Right ventricle myocardium inferior (tissue), 1 donor: Measurements from ENCODE around the gene COL6A1. TPM values are rescaled to one million over a fixed set of nuclear protein-coding genes. Genes with fewer than 3 reads are reported as not detected.
A peak's percentile ranks its signal among the peaks of the same experiment; 100 is the strongest.

ENCODE experiments used
- ATAC-seq: fragments of 200-7000 bp; cut with Tn5 transposase; one replicate; pipeline ENCODE4 v1.9.1; 2020; ENCODE audit warnings: mild to moderate bottlenecking, moderate library complexity
- DNase-seq: peaks from one replicate; pipeline ENCODE4 v3.0.0; 2021; ENCODE audit errors: missing footprints
- intact Hi-C: fragments of 100-400 bp; cut with DNase I; formaldehyde crosslinking; loops from one replicate; pipeline ENCODE4 v1.11.0; 2022
- long read RNA-seq: library from polyadenylated mRNA; unstranded; transcript quantifications from one replicate; pipeline ENCODE4 v2.0.0, GENCODE V29; 2021
- total RNA-seq: library from RNA; stranded (reverse); fragmentation: NEBNext Ultra II Directional; extraction: Animal tissue kit (Norgen Biotek cat#: 25700); gene quantifications from one replicate; pipeline ENCODE4 v1.2.1, GENCODE V29; 2021
- donor health status: DM: no; HTN: yes; CAD: no; lungs with severe emphysema.

Gene COL6A1, protein sequence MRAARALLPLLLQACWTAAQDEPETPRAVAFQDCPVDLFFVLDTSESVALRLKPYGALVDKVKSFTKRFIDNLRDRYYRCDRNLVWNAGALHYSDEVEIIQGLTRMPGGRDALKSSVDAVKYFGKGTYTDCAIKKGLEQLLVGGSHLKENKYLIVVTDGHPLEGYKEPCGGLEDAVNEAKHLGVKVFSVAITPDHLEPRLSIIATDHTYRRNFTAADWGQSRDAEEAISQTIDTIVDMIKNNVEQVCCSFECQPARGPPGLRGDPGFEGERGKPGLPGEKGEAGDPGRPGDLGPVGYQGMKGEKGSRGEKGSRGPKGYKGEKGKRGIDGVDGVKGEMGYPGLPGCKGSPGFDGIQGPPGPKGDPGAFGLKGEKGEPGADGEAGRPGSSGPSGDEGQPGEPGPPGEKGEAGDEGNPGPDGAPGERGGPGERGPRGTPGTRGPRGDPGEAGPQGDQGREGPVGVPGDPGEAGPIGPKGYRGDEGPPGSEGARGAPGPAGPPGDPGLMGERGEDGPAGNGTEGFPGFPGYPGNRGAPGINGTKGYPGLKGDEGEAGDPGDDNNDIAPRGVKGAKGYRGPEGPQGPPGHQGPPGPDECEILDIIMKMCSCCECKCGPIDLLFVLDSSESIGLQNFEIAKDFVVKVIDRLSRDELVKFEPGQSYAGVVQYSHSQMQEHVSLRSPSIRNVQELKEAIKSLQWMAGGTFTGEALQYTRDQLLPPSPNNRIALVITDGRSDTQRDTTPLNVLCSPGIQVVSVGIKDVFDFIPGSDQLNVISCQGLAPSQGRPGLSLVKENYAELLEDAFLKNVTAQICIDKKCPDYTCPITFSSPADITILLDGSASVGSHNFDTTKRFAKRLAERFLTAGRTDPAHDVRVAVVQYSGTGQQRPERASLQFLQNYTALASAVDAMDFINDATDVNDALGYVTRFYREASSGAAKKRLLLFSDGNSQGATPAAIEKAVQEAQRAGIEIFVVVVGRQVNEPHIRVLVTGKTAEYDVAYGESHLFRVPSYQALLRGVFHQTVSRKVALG
- total RNA-seq = 228 TPM
- long read RNA-seq, transcript COL6A1-206 (6 exons, 2,358 nt) = minor isoform, 5 of 85 reads
- long read RNA-seq, transcript COL6A1-204 (3 exons, 968 nt) = major isoform, 6 of 85 reads
- long read RNA-seq, partial matches to known transcripts = 70 of 85 reads
- long read RNA-seq, other reads (novel, unspliced or antisense) = 4 of 85 reads

DNA sequence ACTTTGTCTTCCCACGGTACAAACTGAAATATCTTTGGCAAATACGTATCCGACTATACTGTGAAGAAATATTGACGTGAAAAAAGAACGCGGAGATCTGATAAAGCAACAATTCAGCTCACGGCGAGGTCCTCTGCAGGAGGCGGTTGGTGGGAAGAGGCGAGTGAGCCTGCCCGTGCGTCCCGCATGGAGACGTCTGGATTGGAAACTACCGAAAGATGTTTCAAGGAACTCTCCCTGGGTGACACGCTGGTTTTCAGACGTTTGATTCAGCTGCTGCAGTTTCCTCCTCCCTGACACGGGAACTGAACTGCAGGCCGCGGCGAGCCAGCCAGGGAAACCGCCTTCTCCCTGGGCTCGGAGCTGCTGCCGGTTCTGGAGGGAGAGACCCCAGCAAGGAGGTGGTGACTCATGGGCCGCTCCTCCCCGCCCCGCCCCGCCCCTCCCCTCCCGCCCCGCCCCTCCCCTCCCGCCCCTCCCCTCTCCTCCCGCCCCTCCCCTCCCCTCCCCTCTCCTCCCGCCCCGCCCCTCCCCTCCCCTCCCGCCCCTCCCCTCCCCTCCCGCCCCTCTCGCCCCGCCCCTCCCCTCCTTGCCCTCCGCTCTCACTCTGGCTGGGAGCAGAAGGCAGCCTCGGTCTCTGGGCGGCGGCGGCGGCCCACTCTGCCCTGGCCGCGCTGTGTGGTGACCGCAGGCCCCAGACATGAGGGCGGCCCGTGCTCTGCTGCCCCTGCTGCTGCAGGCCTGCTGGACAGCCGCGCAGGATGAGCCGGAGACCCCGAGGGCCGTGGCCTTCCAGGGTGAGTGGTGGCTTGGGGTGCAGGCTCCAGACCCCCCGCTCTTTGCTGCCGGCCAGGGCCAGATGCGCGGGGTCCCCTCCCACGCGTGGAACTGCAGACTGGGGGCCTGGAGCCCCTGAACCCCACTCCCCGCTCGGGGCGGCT lies at the start of gene COL6A1:
TSS of gene COL6A1 (plus strand) at position 620 of the 941 bp plus-strand sequence. CDS start at position 701, 81 bp downstream.
- ATAC-seq (peak; percentile 64), DNase-seq (peak; percentile 91)
- intact Hi-C loops = no loop called here

DNA sequence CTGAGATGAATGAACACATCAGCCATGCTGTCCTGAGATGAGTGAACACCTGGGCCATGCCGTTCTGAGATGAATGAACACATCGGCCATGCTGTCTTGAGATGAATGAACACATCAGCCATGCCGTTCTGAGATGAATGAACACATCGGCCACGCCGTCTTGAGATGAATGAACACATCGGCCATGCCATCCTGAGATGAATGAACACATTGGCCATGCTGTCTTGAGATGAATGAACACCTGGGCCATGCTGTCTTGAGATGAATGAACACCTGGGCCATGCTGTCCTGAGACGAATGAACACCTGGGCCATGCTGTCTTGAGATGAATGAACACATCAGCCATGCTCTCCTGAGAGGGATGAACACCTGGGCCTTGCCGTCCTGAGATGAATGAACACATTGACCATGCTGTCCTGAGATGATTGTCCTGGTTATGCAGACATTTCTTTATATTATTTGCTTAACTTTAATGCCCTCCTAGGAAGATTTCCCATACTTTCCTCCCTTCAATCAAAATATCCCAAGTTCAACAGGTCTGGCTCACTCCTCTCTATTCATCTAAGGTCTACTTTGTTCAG lies 48.6 kb upstream of the COL6A1 start:
- ATAC-seq (no peak), DNase-seq (no peak)
- intact Hi-C loops = no loop called here

DNA sequence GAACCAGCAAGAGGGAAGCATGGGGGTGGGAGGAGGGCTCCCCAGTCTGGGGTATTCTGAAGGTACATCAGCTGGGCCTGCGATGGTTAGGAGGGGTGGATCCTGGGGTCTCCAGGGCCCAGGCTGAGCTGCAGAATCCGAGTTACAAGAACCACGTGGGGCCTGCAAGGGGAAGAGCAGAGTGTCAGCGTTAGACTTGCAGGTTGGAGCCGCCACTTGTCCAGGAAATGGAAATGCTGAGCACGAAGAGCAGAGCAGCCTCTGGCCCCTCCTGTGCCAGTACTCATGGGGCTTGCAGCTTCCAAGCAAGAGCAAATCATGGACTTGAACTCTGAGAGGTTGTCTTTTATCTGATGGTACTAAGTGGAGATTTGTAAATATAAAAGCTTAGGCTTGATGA lies 47.5 kb upstream of the COL6A1 start:
- intact Hi-C loops = no loop called here
- ATAC-seq = no peak
- DNase-seq = peak; percentile 50

DNA sequence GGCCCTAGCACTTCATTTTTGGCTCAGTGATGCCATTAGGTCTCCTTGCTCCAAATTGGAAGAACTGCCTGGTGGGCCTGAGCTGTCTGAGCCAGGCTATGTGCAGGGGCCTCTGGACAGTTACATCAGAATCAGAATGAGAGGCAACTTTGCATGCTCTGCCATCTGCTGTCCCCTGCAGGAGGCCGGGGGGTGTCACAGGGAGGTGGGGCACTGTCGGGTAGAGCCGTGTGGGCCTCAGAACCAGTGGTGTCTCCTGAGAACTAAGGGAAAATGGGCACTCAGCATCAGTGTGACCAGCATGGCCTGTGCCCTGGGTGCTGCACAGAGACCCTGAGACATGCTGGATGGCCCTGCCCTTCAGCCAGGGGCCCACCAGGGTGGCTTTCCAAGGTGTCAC lies 47.0 kb upstream of the COL6A1 start:
- no peak for ATAC-seq
- DNase-seq = peak; percentile 26
- intact Hi-C loops = no loop called here

DNA sequence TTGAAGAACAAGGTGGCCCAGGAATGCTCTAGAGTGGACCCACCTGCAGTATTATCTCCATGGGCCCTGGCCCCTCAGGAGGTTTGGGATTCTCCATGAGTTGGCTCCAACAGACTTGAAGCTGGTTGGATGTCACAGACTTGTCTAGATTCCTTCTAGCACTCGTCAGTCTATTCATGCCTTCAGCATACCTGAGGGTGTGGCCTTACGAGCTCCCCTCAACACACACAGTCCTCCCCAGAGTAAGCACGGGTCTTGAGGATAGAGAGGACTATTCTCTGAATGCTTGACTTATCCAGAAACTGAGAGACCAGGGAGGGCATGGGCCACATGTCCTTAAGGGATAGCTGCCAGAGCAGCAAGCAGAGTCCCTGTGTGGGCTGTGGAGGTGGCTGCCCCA lies 45.9 kb upstream of the COL6A1 start:
- ATAC-seq (no peak), DNase-seq (peak; percentile 42)
- intact Hi-C loops = no loop called here

DNA sequence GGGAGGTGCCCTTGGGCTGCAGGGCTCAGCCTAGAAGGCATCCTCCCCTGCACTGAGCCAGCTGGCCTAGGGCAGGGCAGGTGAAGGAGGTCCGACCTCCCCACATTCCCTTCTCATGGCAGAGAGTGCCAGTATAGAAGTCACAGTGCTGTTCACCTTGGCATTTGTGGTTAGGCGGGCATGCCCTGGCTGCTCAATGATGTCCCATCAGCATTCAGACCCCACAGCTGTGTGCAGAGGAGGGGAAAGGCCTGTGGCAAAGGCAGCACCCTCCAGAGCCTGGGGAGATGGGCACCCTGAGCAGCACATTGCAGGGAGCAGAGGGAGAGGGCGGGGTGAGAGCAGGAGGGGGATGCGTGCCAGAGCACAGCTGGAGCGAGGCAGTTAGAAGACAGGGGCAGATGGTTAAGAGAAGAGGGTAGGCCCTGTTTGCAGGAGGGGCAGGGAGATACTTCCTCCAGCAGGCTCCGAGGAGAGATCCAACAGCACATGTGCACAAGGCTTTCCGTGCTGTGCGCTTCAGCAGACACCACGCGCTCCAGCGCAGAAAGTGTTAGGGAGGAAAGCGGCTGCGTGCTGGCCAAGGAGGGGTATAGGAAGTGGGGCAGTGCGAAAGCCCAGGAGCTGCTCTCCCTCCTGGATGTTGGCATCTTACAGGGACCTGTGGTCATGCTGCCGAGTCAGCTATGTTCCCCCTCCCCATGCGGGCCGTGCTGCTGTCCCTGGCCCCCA lies 43.7 kb upstream of the COL6A1 start:
- ATAC-seq = no peak
- peak; percentile 35 for DNase-seq
- intact Hi-C loops = no loop called here

DNA sequence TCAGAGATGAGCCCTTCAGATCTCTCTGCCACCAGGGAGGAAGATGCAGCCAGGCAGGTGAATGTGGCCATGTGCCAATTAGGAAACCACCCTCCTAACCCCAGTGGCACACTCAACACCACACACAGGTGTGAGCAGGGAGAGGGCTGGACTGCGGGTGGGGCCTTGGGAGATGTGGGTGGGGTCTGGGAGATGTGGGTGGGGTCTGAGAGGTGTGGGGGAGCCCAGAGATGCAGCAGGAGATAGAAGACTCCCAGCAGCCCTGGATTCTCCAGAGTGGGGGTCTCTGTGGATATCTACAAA lies 43.2 kb upstream of the COL6A1 start:
- intact Hi-C loops = no loop called here
- ATAC-seq (no peak), DNase-seq (peak; percentile 37)

DNA sequence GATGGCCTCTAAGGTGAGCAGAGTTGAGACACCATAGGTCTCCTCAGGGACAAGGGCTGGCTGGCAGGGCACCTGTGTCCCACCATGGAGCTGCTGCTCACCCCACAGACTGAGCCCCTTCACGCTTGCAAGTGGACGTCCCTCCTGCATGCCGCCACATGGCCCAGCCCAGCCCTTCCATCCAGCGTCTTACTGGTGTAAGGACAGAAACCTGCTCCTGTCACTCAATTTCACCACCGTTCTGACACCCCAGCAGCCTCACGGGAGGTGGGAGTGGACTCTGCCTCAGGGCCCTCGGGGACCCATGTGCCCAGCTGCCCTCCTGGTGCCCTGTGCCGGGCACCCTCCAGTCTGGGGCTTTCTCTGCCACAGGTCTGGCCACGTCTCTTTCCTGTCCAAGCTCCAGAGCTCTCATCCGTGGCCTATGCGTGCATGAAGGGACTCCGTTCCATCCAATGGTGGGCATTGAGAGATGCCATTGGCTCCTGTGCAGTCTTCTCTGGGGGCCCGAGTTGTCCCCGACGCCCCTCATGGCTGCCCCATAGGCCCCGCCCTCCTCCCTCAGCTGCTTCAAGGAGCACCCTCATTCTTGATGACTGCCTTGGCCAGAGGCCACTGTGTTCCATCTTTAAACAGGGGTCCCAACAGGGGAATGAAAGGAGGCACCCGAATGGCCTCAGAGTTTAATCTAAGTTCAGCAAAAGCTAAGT lies 42.6 kb upstream of the COL6A1 start:
- ATAC-seq (no peak), DNase-seq (peak; percentile 65)

DNA sequence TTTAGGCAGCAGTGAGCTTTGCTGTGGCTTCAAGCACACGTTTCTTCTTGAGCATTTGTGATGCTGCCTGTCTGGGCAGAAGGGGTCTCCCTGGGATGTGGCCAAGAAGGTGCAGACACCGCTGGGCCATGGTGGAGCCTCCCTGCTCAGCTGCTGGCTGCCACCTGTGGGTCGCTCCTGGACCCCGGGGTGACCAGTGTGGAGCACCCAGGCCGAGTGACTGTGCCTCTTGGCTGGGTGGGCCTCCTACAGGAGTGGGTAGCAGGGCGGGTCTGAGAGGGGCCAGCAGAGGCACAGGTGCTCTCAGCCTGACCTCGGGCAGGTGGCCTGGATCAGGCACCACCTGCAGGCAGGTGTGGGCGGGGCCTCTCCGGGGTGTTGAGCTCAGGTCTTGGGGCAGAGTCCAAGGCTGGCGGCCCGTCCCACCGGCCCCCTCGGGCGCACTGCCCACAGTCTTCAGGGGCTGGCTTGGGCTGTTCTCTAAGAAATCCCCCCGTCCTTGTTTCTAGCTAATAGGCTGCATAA lies 42.0 kb upstream of the COL6A1 start:
- peak; percentile 20 for DNase-seq
- intact Hi-C loops = no loop called here
- no peak for ATAC-seq

More for the DNA sequence above, 42.6 kb upstream of the COL6A1 start:
- intact Hi-C loops = no loop called here

DNA sequence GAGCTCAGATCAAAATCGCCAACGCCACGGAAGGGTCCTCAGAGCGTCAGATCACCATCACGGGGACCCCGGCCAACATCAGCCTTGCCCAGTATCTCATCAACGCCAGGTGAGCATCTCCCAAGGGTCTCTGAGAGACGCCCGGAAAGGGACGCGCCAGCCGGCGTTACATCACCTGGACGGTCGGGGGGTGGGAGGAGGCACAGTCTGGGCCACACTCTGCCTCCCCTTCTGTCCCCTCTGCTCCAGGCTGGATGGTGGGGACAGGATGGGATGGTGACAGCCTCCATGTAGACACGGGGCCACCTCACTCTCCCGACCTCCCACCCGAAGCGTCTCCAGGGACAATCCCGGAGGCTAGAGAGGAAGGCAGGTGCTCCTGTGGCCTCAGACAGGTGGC lies 41.5 kb upstream of the COL6A1 start:
- DNase-seq (peak; percentile 21), ATAC-seq (no peak)
- intact Hi-C loops = no loop called here

DNA sequence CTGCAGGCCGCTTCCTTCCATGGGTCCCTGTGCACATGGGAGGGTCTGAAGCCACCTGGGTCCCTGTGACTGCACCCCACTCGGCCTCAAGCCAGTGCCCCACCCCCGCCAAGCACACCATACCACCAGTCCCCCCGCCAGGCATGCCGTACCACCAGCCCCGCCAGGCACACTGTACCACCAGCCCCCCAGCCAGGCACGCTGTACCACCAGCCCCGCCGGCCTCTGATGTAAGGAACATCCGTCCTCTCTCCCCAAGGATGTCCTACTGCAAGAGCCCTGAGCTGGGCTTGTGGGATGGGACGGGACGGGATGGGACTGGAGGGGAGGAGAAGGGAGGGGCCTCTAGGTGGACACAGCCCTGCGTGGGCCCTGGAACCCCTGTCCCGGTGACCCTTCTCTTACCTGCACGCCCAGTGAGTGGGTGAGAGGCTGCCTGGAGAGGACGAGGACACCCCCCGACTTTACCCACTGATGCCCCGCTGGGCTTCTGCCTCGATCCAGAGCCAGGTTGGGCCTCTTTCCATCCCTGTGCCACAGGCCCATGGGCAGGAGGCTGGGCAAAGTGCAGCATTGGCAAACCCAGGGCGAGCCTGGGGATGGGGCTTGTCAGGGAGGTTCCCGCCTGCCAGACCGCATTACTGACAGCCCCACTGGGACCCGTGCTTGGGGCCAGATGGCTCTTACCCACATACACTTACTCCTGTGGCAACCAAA lies 40.8 kb upstream of the COL6A1 start:
- ATAC-seq (no peak), DNase-seq (peak; percentile 57)
- intact Hi-C loops = no loop called here

DNA sequence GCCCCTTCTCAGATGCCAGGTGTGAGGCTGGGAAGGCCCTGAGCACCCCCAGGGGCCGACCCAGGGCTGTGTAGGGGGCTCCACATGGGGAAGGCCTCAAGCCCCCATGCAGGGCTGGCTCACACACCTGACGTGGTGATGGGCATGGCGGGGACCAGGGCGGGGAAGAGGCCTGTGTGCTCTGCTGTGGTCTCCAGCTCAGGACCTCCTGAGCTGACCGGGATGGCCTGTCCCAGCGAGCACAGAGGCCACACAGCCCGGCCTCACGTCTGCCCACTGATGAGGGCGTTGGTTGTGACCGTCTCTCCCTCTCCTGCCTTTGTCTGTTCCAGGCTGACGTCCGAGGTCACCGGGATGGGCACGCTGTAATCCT lies 40.2 kb upstream of the COL6A1 start:
- DNase-seq (no peak), ATAC-seq (no peak)
- intact Hi-C loops = no loop called here

DNA sequence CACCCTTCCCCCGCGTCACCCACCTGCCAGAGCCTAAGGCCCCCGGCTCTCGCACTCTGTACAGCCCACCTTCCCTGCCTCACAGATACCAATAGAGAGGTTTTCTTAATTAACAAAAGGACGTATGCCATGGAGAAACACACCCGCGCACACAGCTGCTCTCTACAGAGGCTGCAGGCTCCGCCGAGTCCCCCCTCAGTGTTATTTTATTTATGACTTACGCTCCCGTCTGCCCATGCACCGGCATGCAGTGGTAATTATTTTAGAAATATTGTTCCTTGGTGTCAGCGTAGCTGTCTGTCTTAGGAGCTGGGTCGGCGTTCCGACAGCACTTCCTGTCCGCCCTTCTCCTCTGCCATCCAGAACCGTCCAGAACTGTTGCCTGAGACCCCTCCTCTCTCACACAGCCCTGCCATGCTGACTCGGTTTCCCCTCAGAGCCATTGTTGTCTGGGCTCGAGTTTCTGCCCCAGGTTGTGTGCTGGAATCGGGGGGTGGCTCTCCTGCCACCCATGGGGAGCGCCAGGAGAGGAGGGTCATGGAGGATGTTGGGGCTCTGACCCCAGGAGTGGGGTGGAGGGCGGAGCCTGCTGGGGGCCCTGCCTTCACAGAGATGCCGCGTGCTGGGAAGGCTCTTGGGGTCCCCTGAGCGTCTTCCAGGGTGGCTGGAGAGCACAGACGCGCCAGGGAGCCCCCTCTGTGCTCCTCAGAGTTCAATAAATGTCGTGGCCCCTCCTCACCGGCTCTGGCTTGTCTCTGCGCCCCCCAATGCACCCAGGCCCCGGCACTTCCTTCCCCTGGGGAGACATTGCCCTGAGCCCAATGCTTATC lies 39.6 kb upstream of the COL6A1 start:
- no peak for DNase-seq
- ATAC-seq = no peak
- intact Hi-C loops = no loop called here

DNA sequence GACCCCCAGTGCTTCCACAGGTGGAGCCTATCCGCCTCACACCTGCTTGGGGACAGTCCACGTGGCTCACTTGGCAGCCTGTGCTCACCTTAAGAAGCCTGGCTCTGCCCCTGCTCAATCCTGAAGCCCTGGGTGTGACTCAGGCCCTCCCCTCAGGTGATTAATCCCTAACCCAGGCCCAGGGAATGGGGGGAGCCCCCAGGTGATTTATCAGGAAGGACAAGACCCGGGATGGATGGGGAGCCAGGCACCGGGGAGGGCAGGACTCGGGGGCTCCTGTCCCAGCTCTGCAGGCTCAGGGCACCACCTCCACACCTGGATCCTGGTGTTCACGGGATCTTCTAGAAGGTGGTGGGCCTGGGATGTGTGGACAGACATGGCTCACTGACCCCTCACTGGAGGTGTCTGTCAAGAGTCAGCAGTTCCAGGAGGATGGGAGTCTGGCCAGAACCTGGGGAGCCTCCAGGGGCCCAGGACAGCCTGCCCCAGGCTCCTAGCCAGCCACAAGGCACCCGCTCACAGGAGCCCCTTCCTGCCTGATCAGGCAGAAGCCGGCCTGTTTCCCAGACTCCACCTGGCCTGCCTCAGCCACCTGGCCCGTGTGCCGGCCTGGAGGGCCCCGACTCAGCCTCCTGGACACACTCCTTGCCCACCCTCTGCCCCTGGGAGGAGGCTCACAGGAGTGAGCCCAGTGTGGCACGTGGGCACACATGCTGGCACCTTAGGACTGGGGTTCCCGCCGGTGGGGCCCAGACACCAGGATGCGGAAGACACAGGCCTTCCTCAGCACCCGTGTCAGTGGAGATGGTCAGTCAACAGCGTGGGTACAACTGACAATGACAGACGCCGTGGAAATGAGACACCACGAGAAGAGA lies 38.6 kb upstream of the COL6A1 start:
- intact Hi-C loops = no loop called here
- ATAC-seq (no peak), DNase-seq (peak; percentile 55)
